Erythroblast (primary cell): ENCODE measurements around the gene ASB2.

Experiments used
- GATA1 ChIP-seq: IDR thresholded peaks from 2 replicates; pipeline ENCODE4 v1.6.1; 2011; ENCODE audit warnings: low read depth, mild to moderate bottlenecking, control low read depth, low read length, moderate library complexity
- POLR2A ChIP-seq: IDR thresholded peaks from 2 replicates; pipeline ENCODE4 v1.6.1; 2011; ENCODE audit warnings: mild to moderate bottlenecking, low read length

DNA sequence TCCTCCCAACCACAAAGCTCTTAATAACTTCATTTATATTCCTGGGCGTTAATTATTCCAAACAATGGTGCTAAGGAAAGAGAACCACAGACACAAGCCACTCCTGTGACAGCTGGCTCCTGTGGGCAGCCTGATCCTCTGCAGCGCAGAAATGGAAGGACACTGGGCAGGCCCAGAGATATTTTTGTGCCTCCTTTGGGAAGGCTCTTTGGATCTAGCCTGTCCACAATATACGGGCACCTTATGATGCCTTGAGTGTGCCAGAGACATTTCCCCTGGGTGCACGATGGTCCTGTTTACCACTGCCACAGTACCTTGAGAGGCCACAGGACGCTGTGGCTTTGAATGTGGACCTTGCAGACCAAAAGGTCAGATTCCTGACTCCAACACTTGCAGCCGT, 2.1 kb downstream of the ASB2 start:
- no peak for TF ChIP-seq POLR2A
- TF ChIP-seq GATA1, result no peak
